GM18508 (cell line): ENCODE measurements around the gene KY.

ENCODE experiments used
- ATAC-seq: cut with Tn5 transposase; IDR thresholded peaks from one replicate; pipeline ENCODE4 v1.9.1; 2021; ENCODE audit warnings: moderate number of reproducible peaks; ENCODE audit not compliant: insufficient read depth, unreplicated experiment

Gene KY

DNA sequence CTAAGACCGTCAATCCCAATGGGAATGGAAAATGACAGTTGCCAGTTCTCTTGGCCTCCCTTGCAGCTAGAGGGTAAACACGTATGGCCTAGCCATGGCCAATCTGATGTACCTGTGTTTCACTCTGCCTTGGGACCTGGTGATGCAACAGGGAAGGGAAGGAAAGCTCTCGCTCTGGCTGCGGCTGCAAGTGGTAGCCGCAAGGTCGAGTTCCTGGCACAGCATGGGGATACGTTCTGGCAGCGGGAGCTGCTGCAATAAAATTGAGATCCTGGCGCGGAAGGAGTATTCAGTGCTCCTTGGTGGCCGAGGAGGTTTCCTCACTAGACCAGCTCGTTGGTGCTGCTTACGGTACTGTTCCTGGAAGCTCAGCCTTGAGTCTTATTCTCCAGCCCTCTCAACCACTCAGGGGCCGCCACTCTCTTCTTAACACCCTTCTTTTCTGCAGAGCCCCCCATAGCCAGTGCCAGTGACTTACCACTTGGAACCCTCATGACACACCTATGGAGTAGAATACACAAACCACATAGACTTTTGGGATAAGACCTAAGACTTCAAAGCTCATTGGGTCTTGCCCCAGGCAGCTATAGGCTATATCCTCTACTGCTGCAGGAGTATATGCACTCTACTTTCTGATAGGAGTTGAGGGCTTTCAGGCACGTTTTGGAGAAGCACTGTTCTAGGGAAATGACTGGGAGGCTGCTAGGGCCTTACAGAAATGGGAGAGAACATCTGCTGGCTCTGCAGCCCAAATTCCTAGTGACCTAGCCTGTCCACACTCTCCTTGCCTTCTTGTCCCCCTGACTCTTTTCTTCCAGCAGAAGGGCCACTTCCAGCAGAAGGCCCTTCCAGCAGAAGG lies 2.7 kb downstream of the KY start:
- no peak for ATAC-seq

DNA sequence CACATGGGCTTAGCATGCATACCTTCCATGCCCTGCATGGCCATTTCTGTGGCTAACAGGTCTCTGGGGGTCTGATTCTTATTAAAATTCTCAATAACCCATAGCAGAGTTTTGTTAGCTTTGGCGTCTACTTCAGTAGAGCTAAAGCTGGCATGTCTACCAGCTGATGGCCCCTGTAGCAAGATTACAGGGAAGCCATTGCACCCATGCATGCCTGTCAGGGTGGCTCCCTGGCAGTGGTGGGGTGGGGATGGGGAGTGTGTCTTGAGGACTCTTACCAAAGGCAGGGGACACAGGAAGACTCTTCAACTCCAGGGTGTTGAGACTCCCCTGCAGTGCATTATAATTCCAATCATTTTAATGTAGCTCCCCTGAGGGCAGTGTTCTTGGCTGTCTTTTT lies 4.7 kb downstream of the KY start:
- ATAC-seq, result no peak

DNA sequence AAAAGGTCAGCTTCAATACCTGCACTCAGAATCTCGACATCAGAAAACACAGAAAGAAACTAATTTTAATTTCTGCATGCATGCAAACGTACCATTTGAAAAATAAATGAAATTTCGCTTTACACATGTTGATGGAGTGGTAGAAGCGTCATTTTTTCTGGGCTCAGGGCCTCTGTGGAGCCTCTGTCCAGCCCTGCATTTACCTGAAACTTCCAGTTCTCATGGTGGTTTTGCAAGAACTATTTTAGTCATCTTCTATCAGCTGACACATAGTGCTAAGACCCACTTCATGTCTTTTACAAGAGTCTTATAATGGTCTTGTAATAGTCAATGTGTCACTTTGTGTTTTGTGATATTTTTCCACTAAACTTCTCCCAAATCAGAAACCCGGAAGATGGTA lies 5.3 kb downstream of the KY start:
- ATAC-seq, result no peak

DNA sequence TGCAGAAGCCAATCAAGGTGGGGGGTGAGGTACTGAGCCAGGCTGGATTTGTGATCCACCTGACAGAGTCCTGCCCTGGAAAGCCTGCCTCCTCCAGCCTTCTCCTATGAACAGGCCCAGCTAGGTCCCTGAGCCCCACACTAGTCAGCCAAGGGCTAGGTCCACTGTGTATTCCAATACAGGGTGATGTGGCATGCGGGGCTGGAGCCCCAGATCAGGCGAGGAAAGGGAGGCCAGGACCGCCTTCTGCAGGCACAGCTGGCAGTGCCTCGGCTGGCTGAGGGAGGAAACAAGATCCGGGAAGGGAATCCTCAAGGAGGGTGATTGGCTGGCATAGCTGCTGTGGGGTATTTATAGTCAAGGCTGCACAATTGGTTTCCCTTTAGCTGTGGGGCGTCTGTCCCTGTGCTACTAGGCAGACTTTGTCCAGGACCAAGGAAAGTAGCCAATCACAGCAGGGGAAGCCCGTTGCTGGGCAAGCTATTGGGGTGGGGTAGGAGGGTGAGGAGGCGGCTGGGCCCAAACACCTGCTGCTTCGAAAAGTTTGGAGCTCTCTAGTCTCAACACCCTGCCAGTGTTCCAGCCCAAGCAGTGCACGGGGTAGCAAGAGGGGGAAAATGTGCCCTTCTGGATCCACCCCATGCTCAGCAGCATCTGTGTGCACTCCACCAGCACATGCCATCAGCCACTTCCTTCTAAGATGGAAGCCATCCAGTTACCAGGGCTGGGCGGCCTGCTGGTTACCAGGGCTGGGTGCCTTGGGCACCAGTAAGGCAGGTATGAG lies 5.9 kb downstream of the KY start:
- ATAC-seq, result no peak

DNA sequence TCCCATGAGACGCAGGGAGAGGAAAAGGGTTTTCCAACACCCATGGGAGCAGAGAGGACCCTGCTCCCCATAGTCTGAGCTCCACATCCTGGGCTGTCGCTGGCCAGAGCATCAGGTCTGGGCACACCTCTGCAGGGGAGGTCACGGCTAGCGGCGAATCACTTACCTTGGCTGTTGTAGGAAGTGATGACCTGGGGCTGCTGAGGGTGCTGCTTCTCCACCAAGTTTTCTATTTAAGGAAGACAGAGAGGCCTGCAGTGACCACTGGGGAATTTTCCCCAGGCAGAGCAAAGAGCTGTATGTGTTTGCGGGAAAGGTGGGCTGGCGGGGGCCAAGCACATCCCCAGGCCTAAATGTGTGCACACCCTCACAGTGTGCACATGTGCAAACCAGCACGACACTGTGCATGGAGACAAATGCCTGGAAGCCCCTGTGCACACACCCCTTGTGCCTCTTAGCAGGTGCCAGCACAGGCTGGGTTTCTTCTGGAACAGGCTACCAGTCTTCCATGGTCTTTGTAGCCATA lies 7.6 kb downstream of the KY start:
- no peak for ATAC-seq

DNA sequence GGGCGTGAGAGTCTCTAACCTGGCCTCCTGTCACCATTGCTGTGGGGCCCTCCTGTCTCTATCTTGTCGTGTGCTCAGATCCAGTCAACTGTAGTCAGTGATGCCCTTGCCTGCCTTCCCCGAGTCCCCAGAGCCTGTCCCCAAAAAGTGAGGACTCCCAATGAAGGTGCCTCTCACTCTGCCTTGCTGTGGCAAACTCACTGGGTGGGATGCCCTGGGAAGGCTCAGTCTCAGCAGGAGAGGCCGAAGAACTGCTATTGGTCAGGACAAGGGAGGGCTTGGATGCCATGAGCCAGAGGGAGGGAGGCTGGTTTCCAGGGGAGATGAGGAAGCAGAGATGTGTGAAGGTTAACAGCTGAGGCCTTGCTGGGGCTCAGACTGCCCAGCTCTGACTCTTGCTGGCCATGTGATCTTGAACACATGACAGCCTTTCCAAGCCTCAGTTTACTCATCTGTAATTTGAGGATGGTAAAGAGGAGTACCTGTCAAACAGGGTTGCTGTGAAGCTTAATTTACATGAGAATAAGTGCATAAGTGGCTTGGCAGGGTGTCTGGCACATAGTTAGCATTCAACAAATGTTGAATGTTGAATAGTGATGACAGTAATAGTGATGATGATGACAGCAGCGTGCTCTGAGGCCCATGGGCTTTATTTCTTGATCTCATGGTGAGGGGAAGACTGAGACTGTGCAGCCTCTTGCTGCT lies 8.2 kb downstream of the KY start:
- ATAC-seq, result no peak

DNA sequence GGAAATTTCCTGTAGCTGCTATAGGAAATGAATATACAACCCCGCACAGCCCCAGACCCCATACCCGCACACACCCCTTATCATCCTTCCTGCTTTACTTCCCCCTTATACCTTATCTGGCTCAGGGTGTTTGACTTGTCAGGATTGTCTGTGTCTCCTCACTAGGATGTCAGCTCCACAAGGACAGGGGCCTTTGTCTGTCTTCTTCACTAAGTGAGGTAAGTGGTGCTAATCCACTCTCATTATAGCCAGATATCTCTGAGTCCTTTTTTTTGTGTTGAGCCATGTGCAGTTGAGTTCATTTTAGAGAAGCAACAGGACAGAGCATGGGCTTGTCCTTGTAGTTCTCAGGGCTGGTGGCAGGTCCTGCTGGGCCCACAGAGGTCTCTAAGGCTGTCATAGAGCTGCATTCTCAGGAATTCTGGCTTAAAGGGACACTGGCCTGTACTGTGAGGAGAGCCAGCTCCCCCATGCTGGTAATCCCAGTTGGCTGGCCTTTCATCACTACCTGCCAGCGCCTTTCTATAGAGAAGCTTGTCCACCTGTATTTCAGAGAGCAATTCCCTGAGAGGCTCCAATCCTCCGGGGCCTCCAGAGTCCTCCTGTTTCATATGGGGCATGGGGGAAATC lies 9.0 kb downstream of the KY start:
- ATAC-seq, result no peak

DNA sequence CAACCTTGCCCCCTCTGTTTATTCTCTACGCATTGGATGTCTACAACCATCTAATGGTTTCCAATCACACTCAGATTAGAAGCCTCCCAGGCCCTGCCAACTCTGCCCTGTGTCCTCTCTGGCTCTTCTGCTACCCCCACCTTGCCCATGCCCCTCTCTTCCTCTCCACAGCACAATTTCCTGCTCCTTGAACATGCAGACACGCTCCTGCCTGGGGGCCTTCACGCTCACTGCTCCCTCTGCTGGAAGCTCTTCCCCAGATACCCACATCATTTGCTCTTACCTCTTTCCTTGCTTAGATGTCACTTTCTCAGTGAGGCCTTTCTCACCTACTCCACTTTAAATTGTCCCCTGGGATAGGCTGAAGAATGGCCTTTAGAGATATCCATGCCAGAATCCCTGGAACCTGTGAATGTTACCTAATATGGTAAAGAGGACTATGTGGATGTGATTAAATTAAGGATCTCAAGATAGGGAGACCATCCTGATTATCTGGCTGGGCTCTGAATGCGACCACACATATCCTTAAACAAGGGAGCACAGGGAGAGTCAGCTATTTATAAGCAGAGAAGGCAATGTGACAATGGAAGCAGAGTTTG lies 9.9 kb downstream of the KY start:
- ATAC-seq, result no peak

DNA sequence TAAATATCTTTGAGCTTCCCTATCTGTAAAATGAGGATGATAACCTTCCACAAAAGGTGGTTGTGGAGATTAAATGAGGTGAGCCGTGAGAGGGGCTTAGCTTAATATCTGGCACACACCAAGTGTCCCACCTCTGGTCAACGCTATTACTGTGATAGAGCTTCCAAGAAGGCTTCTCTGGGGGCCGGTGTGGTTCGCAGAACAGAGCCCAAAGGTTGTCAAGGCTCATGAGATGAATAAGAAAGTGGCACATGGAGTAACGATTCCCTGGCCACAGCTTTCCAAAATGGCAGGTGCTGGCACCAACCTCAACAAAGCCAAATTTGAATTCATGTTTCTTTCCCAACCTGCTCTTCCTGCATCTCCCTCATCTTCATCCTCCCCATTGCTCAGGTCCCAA lies 10.4 kb downstream of the KY start:
- no peak for ATAC-seq

DNA sequence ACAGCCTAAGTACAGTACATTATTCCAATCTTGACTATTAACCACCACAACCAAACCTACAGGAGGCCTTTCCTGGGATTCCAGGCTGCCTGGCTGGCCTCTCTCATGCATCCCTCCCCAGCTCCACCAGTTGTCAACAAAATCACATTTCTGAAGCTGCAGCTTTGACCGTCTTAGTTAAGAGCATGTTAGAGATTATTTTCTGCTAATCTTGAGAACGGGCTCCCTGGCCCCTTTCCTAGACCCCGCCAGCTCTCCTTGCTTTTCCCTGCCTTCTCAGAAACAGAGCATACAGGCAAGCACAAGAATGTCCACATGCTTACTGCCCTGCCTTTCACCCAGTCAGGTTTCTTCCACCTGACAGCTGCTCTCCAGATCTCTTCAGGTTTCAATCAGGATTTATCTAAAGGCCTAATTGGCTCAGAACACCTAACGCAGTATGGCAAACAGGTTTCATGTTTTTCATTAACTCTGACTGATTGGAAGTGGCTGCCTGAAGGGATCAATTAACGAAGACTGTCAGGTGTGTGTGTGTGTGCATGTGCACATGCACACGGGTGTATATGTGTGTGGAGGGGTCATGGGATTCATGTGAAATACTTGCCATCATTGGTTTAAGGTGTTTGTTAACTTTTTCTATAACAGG lies 12.3 kb downstream of the KY start:
- ATAC-seq, result no peak

DNA sequence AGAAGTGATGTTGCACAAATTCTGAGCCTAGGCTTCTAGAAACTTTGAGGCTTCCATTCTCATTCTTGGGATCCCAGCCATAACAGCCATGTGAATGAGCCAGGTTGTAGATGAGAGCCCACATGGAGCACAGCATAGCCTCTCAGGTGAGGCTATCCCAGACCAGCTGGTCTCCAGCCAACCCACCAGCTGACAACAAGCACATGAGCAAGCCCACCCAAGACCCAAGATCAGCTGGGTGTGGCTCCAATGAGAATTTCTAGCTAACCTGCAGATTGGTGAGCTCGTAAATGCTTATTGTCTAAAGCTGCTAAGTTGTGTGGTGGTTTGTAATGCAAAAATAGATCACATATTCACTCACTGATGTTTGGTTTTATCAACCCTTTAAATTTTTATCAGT lies 14.4 kb downstream of the KY start:
- no peak for ATAC-seq

DNA sequence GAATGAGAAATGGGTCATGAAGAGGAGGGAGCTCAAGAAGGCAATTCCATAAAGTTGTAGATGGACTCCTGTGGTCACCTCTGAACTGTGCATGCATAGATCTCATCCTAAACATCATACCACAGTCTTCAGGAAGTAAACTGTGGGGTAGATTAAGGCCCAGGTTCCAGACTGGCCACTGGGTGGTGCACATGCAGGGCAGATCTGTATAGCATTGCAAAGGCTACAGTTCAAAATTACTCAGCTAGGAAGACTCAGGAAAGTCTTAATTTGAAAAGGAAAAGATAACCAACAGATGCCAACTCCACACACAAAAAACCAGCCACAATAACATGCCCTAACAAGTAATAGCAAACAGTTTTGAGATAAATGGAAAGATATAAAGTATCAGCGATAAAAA lies 20.3 kb downstream of the KY start:
- ATAC-seq, result no peak

DNA sequence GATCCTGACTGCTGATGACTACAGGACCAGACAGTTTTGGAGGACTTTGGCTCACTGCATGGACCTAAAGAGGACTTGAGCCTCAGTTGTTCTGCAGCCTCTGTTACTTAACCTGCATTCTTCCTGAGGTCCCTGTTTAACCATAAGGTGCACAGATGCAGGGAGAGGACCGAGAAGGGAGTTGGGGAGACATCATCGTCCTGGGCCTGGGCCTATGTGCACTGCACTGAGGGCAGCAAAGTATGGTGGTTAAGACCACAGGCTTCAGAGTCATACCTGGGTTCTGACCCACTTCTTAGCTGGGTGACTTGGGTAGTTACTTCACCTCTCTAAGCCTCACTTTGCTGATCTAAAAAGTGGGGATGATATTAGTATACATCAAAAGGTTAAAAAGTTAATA lies 21.9 kb downstream of the KY start:
- ATAC-seq, result no peak

DNA sequence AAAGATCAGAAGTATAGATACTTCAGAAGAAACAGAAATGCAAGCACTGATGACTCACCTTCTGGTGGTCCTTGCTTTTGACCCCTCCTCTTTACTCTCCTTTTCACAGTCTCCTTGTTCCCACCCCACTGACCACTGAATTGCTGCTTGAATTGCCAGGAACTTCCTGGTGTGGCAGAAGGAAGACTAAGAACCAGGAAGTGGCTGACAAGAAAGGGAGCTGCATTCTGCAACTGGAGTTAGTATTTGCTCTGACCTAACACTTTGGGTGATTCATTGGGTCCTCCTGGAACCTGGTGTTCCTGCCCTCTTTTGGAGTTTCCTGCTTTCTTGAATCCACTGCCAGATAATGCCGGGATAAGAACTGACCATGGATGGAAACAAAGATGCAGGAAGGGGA lies 23.0 kb downstream of the KY start:
- ATAC-seq, result no peak

DNA sequence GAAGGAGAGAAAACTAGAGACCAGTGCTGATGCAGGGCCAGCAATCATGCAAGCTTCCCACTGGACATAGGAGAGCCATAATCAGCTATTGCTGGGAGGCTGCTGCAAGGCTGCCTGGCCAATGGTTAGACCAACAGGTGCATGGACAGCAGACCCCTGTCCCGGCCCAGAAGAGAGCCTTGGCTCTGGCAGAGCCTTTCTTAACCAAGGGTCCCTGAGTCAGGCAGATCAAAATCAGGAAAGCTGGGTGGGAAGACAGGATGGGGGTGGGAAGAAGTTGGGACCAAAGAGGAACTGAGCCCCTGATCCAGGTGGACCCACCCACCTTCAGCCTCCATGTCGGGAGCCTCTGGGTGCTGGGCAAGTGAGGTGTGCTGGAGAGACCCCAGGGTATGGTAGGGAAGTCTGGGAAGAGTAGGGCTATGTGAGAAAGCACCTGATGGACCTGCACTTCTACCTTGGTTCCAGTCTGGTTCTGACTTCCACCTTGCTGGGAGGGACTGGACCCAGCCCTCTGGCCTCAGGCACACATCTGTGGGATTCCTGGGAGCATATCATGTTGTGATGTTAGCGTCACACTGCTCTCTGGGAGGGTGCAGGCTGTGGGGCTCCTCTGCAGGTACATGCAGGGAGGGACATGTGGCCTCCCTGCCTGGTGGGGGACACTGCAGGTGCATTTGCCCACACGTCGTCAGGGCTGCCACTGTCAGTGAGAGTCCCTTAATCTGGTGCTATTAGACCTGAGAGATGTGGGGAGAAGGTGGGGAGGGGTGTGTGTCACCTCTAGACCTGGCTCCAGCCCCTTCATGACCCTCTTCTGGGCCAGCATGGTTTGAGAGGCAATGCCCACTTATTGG lies 24.7 kb downstream of the KY start:
- no peak for ATAC-seq

DNA sequence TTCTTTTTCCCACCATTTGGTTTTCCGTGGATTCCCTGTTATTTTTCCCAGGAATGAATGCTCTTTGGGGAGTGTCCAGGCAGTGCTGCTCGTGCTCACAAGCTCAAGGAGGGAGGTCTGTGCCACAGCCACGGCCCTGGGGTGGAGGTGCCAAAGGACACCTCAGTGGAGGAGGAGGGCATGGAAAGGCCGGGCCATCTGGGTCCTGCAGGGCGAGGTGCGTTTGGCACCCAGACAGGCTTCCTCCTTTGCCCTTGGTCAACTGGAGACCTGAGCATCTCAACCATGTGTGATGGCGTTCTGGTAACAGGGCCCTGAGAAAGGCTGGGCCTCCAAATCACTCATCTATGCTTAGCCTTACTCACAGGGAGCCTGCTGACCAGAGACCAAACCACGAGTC lies 25.4 kb downstream of the KY start:
- ATAC-seq, result no peak

DNA sequence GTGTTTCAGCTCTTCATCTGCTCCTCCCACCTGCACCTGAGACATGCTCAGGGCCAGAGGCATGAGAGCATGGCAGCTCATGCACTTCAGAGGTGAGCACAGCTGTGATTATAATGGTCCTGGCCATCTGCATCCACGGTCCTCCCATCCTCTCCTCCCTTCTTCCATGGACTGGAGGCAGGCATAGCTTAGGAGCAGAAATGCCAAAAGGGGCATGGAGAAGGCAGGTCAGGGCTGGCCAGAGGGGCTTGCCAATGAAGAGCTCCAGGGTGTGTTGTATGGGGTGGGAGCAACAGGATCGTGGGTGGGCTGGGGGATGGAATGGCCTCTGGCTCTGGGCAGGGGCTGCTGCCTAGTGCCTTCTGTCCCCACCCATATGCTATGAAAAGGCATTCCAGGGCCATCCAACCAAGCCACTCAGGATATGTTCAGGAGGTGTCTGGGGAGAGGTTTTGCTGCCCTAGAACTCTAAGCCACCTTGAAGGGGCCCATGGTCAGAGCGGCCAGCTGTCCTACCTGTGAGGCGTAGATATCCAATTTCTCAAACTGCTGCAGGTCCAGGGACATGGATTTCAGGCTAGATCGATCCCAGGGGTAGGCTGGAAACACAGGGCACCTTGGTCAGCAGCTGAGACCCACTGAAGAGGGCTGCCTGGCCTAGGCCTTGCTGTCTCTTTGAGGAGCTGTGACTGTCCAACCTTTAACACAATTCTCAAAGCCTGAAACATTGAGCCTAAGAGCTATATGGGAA lies 26.1 kb downstream of the KY start:
- no peak for ATAC-seq

DNA sequence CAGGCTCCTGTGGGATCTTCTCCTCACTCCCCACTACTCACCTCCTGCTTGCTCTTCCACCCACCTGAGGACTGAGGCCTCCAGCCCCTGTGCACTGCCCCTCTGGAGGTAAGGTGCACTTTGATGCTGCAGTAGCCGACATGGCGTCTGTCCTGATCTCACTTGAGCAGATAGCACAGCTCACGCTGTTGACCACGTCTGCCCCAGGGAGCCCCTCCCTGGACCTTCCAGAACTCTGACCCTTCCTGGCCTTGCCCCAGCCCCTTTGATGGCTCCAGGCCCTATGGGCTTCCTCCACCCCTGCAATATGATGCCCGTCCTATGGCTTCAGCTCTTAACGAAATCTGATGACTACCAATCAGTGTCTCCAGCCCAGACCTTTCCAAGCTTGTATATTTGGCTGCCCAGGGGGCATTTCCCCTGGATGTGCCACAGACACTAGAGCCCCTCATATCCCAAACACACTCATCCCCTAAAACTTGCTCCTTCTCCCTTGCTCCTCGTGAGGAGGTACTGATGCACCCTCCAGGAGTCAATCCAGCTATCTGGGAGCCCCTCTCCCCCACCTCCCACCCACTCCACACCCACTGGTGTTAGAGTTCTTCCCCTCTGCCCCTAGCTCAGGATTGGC lies 27.1 kb downstream of the KY start:
- ATAC-seq, result no peak
